T-helper 17 cell (primary cell): ENCODE results near the gene RPS28. TPM values are rescaled to one million over a fixed set of nuclear protein-coding genes. Genes with fewer than 3 reads are reported as not detected.
"Not testable (repeated sequence)": the region's sequence is repeated elsewhere in the genome, so short reads cannot be mapped to it uniquely, and the experiment has no call there.

Experiments
- ATAC-seq: fragments of 150-1000 bp; cut with Tn5 transposase; 2 replicates; pipeline ENCODE4 v1.10.0; 2021; ENCODE audit warnings: mild to moderate bottlenecking, moderate library complexity
- DNase-seq, 3 donors: peaks; one replicate each; pipeline versions ENCODE4 v3.0.0 to v3.0.0-alpha.2; 2020 to 2021
- H3K9me3 ChIP-seq: one replicate; pipeline ENCODE4 v1.7.0; 2013; ENCODE audit warnings: low read length, mild to moderate bottlenecking; ENCODE audit not compliant: control insufficient read depth, poor library complexity, severe bottlenecking
- H3K27ac Mint-ChIP-seq: one replicate; pipeline ENCODE4 v1.8.0; 2022; ENCODE audit warnings: mild to moderate bottlenecking, moderate library complexity, mixed read lengths
- H3K27me3 Mint-ChIP-seq: one replicate; pipeline ENCODE4 v1.8.0; 2022; ENCODE audit warnings: mixed read lengths
- H3K36me3 Mint-ChIP-seq: one replicate; pipeline ENCODE4 v1.8.0; 2022; ENCODE audit warnings: low read depth, mixed read lengths
- H3K4me1 Mint-ChIP-seq: one replicate; pipeline ENCODE4 v1.8.0; 2022; ENCODE audit warnings: mild to moderate bottlenecking, mixed read lengths
- H3K4me3 Mint-ChIP-seq: one replicate; pipeline ENCODE4 v1.8.0; 2022; ENCODE audit warnings: mild to moderate bottlenecking, moderate library complexity, mixed read lengths
- total RNA-seq, 4 donors: library from RNA in 2 of 4; stranded (reverse) in 2 of 4; gene quantifications; one replicate each; pipeline ENCODE4 v1.2.3 and lab custom pipeline; 2022 to 2026

RPS28 gene
- total RNA-seq, 2 donors from 2014 or later = 3,190 to 3,198 TPM

- H3K9me3 ChIP-seq = no peaks in the 10 kb centered on the region
- H3K4me1 Mint-ChIP-seq = peaks cover 26% of the 10 kb centered on the region
- ATAC-seq = no peak
- no peaks in the 10 kb centered on the region for H3K27me3 Mint-ChIP-seq
- H3K27ac Mint-ChIP-seq = no peak overlapping the region
- DNase-seq = no peak
- peaks cover 2% of the 10 kb centered on the region for H3K36me3 Mint-ChIP-seq
- H3K4me3 Mint-ChIP-seq = no peak overlapping the region
Observed at GRCh38 chr19:8310342-8311055, 10.8 kb upstream of the RPS28 start.

DNA sequence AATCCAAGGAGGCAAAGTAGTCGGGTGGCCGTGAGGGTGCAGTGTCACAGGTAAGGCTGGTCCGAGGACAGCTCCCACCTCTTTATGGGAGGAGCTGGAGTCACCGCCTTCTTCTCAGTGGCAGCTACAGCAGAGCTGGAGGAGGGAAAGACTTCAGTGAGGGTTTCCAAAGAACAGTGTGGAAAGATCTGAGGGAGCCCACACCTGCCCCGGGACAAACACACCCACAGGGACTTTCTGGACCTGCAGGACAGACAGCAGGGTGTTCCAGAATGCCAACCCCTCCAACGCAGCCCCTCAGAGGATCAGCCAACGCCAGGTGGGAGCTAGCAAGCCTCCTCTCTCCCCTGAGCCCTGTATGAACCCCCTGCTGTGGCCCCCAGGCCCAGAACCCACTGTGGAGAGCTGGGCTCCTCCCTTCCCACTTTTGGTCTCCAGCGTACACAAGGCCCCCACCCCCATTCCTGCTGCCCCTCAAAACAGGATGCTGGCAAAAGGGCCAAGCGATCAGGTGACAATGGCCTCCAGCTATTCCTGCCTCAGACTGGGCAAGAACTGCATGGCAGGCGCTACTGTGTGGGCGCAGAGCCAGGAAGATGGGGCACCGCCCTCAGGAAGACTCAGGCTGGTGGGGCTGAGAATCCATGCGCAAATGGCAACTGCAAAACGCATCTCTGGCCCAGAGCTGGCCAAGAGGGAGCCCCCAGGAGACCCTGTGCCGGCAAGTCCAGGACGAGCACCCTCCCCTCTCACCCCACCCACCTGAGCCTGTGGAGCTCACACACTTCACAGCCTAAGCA is 9.6 kb upstream of the RPS28 start:
- H3K4me3 Mint-ChIP-seq = no peak overlapping the region
- no peaks in the 10 kb centered on the region for H3K27me3 Mint-ChIP-seq
- peaks cover 2% of the 10 kb centered on the region for H3K36me3 Mint-ChIP-seq
- ATAC-seq (no peak), DNase-seq (no peak)
- H3K27ac Mint-ChIP-seq = no peak overlapping the region
- H3K4me1 Mint-ChIP-seq = peaks cover 17% of the 10 kb centered on the region
- H3K9me3 ChIP-seq = no peaks in the 10 kb centered on the region

GRCh38 chr19:8314981-8315640 is 6.2 kb upstream of the RPS28 start:
- not testable (repeated sequence) for DNase-seq, H3K27ac Mint-ChIP-seq, H3K27me3 Mint-ChIP-seq, H3K4me1 Mint-ChIP-seq, H3K9me3 ChIP-seq, H3K36me3 Mint-ChIP-seq, ATAC-seq
- H3K4me3 Mint-ChIP-seq = peak overlapping the region; percentile 7

GRCh38 chr19:8316351-8317125 is 4.8 kb upstream of the RPS28 start:
- no peak for DNase-seq
- no peaks in the 10 kb centered on the region for H3K36me3 Mint-ChIP-seq
- no peak overlapping the region for H3K27ac Mint-ChIP-seq
- no peak overlapping the region for H3K4me3 Mint-ChIP-seq
- H3K9me3 ChIP-seq = no peaks in the 10 kb centered on the region
- ATAC-seq = no peak
- H3K4me1 Mint-ChIP-seq = peaks cover 12% of the 10 kb centered on the region
- no peaks in the 10 kb centered on the region for H3K27me3 Mint-ChIP-seq

GRCh38 chr19:8318835-8319234 is 2.5 kb upstream of the RPS28 start:
- peaks cover 19% of the 10 kb centered on the region for H3K4me1 Mint-ChIP-seq
- not testable (repeated sequence) for ATAC-seq, H3K27me3 Mint-ChIP-seq, H3K9me3 ChIP-seq, H3K4me3 Mint-ChIP-seq, DNase-seq, H3K27ac Mint-ChIP-seq, H3K36me3 Mint-ChIP-seq

- no peaks in the 10 kb centered on the region for H3K9me3 ChIP-seq
- Mint-ChIP-seq H3K27me3 (no peaks in the 10 kb centered on the region), H3K27ac (peak overlapping the region; percentile 99), H3K4me1 (peaks cover 21% of the 10 kb centered on the region), H3K36me3 (no peaks in the 10 kb centered on the region), H3K4me3 (peak overlapping the region; percentile 99)
- DNase-seq (no peak), ATAC-seq (no peak)
Observed at GRCh38 chr19:8319807-8320520, 1.3 kb upstream of the RPS28 start.

DNA sequence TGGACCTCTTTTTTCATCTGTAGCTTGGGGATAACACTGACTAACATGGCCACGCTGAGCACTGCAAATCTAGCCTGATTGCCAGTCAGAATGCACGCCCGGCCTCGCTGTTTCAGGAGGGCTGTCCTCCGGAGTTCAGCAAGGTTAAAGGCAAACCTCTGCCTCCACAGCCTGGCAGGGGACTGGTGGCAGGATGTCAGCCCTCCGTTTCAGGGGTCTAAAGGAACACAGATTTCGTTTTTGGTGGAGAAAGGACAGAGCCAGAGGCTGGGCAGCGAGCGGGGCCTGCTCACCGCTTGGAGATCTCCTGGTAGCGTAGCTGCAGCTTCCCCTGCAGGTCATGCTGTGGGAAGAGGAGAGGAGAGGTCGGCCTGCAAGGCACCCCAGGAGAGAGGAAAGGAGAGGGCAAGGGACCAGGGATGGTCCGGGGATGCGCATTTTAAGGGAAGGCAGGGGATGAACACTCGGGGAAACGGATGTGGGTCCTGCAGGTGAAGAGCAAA is 681 bp upstream of the RPS28 start:
- Mint-ChIP-seq H3K4me3 (peak overlapping the region; percentile 99), H3K27ac (peak overlapping the region; percentile 99), H3K4me1 (peaks cover 21% of the 10 kb centered on the region), H3K27me3 (no peaks in the 10 kb centered on the region), H3K36me3 (no peaks in the 10 kb centered on the region)
- ATAC-seq (no peak), DNase-seq (no peak)
- no peaks in the 10 kb centered on the region for H3K9me3 ChIP-seq

GRCh38 chr19:8321986-8322637 is 816 bp downstream of the RPS28 start:
- no peaks in the 10 kb centered on the region for H3K27me3 Mint-ChIP-seq
- no peak for ATAC-seq
- H3K36me3 Mint-ChIP-seq = peaks cover 3% of the 10 kb centered on the region
- H3K9me3 ChIP-seq = no peaks in the 10 kb centered on the region
- peak overlapping the region; percentile 99 for H3K27ac Mint-ChIP-seq
- peaks cover 21% of the 10 kb centered on the region for H3K4me1 Mint-ChIP-seq
- no peak for DNase-seq
- H3K4me3 Mint-ChIP-seq = peak overlapping the region; percentile 99

DNA sequence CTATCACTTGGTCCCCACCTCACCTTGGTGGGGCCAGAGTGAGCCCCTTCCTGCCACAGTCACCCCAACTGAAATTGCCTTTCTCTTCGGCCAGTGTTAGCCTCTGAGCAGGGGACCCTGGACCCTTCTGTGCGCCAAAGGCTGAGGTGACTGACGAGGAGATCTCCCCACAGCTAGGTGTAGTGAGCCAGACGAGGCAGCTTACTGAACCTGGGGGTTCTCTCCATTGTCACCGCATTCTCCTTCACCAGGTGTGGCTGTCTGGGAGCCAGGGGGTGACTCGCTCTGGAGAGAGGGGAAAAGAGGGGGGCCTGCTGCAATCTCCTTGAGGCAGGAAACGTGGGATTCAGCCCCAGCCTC is 1.3 kb downstream of the RPS28 start:
- peak overlapping the region; percentile 99 for H3K27ac Mint-ChIP-seq

GRCh38 chr19:8323781-8324185 is 2.5 kb downstream of the RPS28 start:
- Mint-ChIP-seq H3K36me3 (peaks cover 3% of the 10 kb centered on the region), H3K27ac (peak overlapping the region; percentile 71), H3K27me3 (no peaks in the 10 kb centered on the region), H3K4me3 (no peak overlapping the region), H3K4me1 (peaks cover 21% of the 10 kb centered on the region)
- no peaks in the 10 kb centered on the region for H3K9me3 ChIP-seq
- ATAC-seq (no peak), DNase-seq (no peak)

More for the DNA sequence above, 1.3 kb downstream of the RPS28 start:
- no peaks in the 10 kb centered on the region for H3K27me3 Mint-ChIP-seq
- H3K36me3 Mint-ChIP-seq = peaks cover 3% of the 10 kb centered on the region
- no peak for ATAC-seq
- peak overlapping the region; percentile 99 for H3K4me3 Mint-ChIP-seq
- no peak for DNase-seq
- H3K9me3 ChIP-seq = no peaks in the 10 kb centered on the region
- peaks cover 21% of the 10 kb centered on the region for H3K4me1 Mint-ChIP-seq

DNA sequence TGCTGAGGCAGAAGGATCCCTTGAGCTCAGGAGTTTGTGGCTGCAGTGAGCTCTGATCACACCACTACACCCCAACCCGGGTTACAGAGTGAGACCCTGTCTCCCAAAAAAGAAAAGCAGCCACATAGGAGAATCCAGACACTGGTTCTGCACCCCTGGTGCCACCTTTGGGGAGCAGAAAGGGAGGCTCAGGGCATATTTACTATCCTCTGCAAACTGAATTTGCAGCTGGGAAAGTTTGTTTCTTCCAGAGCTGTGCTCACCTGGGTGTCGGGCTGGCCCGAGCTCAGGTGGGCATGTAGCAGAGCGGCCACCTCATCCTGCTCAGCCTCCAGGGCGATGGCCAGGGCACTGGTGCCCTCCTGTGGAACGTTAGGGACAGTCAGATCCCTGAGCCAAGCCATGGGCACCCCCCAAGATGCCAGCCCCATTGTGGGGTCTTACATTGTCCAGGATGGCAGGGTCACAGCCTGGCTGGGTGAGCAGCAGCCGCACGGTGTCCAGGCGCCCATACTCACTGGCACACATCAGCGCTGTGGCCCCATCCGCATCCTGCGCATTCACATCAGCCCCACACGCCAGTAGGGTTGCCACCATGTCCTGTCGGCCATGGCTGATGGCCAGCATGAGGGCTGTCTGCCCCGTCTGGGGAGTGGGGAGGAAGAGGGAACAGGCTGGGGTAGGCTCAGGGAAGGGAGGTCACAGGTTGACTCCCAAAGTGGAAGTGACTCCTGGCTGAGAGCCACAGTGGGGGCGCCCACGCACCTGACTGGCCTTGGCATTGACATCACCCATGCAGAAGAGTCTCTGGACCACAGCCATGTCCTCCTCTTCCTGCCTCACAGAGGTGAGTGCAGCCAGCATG is 3.1 kb downstream of the RPS28 start:
- Mint-ChIP-seq H3K4me1 (peaks cover 21% of the 10 kb centered on the region), H3K36me3 (peaks cover 3% of the 10 kb centered on the region), H3K27me3 (no peaks in the 10 kb centered on the region), H3K4me3 (no peak overlapping the region), H3K27ac (no peak overlapping the region)
- no peak for DNase-seq
- ATAC-seq = no peak
- no peaks in the 10 kb centered on the region for H3K9me3 ChIP-seq
